Colonic mucosa (tissue), 4 donors: ENCODE measurements around the gene RAB10. TPM values are rescaled to one million over a fixed set of nuclear protein-coding genes. Genes with fewer than 3 reads are reported as not detected.
A peak's percentile ranks its signal among the peaks of the same experiment; 100 is the strongest.

Source experiments
- DNase-seq: peaks from one replicate; pipeline ENCODE4 v3.0.0-alpha.2; 2020
- H3K27ac ChIP-seq: fragments of 200-600 bp; one replicate; pipeline ENCODE4 v1.8.0; 2021
- H3K27me3 ChIP-seq: fragments of 200-600 bp; one replicate; pipeline ENCODE4 v1.8.0; 2021
- H3K36me3 ChIP-seq: fragments of 200-600 bp; one replicate; pipeline ENCODE4 v1.8.0; 2021
- H3K4me1 ChIP-seq: fragments of 200-600 bp; one replicate; pipeline ENCODE4 v1.8.0; 2021; ENCODE audit warnings: mild to moderate bottlenecking
- H3K4me3 ChIP-seq: fragments of 200-600 bp; one replicate; pipeline ENCODE4 v1.8.0; 2021
- H3K9ac ChIP-seq, 2 donors: one replicate each; pipeline ENCODE4 v1.7.0; 2013; ENCODE audit warnings: control low read depth in 2 of 2, low read depth in 2 of 2, low read length in 2 of 2
- H3K9me3 ChIP-seq: fragments of 200-600 bp; one replicate; pipeline ENCODE4 v1.8.0; 2021
- CTCF ChIP-seq: fragments of 200-600 bp; IDR thresholded peaks from one replicate; pipeline ENCODE4 v1.8.0; 2022; ENCODE audit warnings: antibody characterized with exemption, mild to moderate bottlenecking
- intact Hi-C: fragments of 100-400 bp; cut with DNase I; formaldehyde crosslinking; loops from one replicate; pipeline ENCODE4 v1.14.1; 2022
- total RNA-seq, 2 donors: library from RNA; stranded (reverse); fragmentation: NEBNext Ultra II Directional in 1 of 2; extraction: Animal tissue kit (Norgen Biotek cat#: 25700) in 1 of 2; gene quantifications; one replicate each; pipeline ENCODE4 v1.2.1, GENCODE V29; 2021
- donor health status: healthy.
- donor health status: DM: no; HTN: no; CAD: no.
- donor health status: DM: no; HTN: no; CAD: no.

RAB10 gene
- total RNA-seq, 2 donors from 2014 or later = 195 to 206 TPM

GRCh38 chr2:26169681-26170414 is 136.0 kb downstream of the RAB10 start:
- intact Hi-C loops = no loop called here
- Histone ChIP-seq H3K9ac (no peak overlapping the region), H3K27ac (no peak overlapping the region), H3K36me3 (no peaks in the 10 kb centered on the region), H3K27me3 (peaks cover 18% of the 10 kb centered on the region), H3K9me3 (no peaks in the 10 kb centered on the region), H3K4me1 (peaks cover 4% of the 10 kb centered on the region), H3K4me3 (no peak overlapping the region)
- no peak for DNase-seq
- TF ChIP-seq CTCF = no peak

- peaks cover 4% of the 10 kb centered on the region for H3K4me1 ChIP-seq
- TF ChIP-seq CTCF = no peak
- H3K9ac ChIP-seq = no peak overlapping the region
- peaks cover 18% of the 10 kb centered on the region for H3K27me3 ChIP-seq
- no peak overlapping the region for H3K27ac ChIP-seq
- DNase-seq = no peak
- no peaks in the 10 kb centered on the region for H3K9me3 ChIP-seq
- H3K36me3 ChIP-seq = no peaks in the 10 kb centered on the region
- H3K4me3 ChIP-seq = no peak overlapping the region
- intact Hi-C loops = no loop called here
Observed at GRCh38 chr2:26170795-26171194, 136.9 kb downstream of the RAB10 start.

- no peak for DNase-seq
Observed at GRCh38 chr2:26172189-26172870, 138.4 kb downstream of the RAB10 start.

GRCh38 chr2:26172871-26173775 is 139.2 kb downstream of the RAB10 start, which contains the start of gene GAREM2:
GAREM2 (plus strand) TSS chr2:26173088; CDS start chr2:26173221, 133 bp downstream.
- Histone ChIP-seq H3K9me3 (no peaks in the 10 kb centered on the region), H3K27me3 (peaks cover 18% of the 10 kb centered on the region), H3K4me1 (peaks cover 4% of the 10 kb centered on the region), H3K4me3 (peak within 1 kb of the TSS; percentile 41), H3K27ac (no peak within 1 kb of the TSS), H3K9ac (no peak within 1 kb of the TSS), H3K36me3 (no peaks in the 10 kb centered on the region)
- no peak for DNase-seq
- no peak for TF ChIP-seq CTCF
- intact Hi-C loops = no loop called here

More at GRCh38 chr2:26172189-26172870, 138.4 kb downstream of the RAB10 start:
- Histone ChIP-seq H3K9me3 (no peaks in the 10 kb centered on the region), H3K36me3 (no peaks in the 10 kb centered on the region), H3K27me3 (peaks cover 18% of the 10 kb centered on the region), H3K9ac (no peak overlapping the region), H3K4me1 (peaks cover 4% of the 10 kb centered on the region), H3K27ac (no peak overlapping the region), H3K4me3 (peak overlapping the region; percentile 24)
- intact Hi-C loops = no loop called here
- TF ChIP-seq CTCF = no peak
